ENCODE measurements around the gene KCNQ5. TPM values are rescaled to one million over a fixed set of nuclear protein-coding genes. Genes with fewer than 3 reads are reported as not detected.

The KCNQ5 gene
- total RNA-seq, 1 experiment from 2014 or later, result 9.4 TPM

GRCh38 chr6:72738091-72738490 lies 116.2 kb downstream of the KCNQ5 start:
- Histone ChIP-seq H3K4me1 (ENCODE audit: control insufficient read depth, insufficient read depth, low read length) (no peaks in the 10 kb centered on the region), H3K27me3 (ENCODE audit: control insufficient read depth, insufficient read depth, low read length) (no peaks in the 10 kb centered on the region), H3K4me3 (ENCODE audit: low read depth in 2 of 2, low read length in 2 of 2) (no peak overlapping the region), H3K36me3 (ENCODE audit: control insufficient read depth, insufficient read depth, low read length) (no peaks in the 10 kb centered on the region), H3K9me3 (ENCODE audit: control insufficient read depth, insufficient read depth, low read depth, low read length) (no peaks in the 10 kb centered on the region), H3K27ac (ENCODE audit: low read length) (no peak overlapping the region)
- DNase-seq (ENCODE audit: low read depth, low spot score) (no peak), ATAC-seq (no peak)
- TF ChIP-seq SIN3A (IDR thresholded peaks at IDR 0.05; ENCODE audit: borderline replicate concordance, insufficient read depth, low read depth, low read length) (no peak), CTCF (IDR thresholded peaks at IDR 0.05) (no peak), REST (IDR thresholded peaks at IDR 0.05; ENCODE audit: insufficient read depth in 1 of 2, low read depth in 2 of 2, low read length in 1 of 2) (no peak), POLR2AphosphoS5 (IDR thresholded peaks at IDR 0.05; ENCODE audit: low read depth, low read length) (no peak), TCF7L2 (IDR thresholded peaks at IDR 0.05; ENCODE audit: low read depth, low read length) (no peak)
- intact Hi-C loops (cut with micrococcal nuclease; ENCODE audit: unreplicated experiment) (no loop called here), in situ Hi-C loops (cut with HindIII; ENCODE audit: low pct_unique_long_range_greater_than_20kb, low sequenced_read_pairs) (no loop called here)
- POLR2A ChIA-PET, result no interaction called here
- no TSS peak for BruUV-seq (replicated peaks)
- CTCF ChIA-PET, result no interaction called here

DNA sequence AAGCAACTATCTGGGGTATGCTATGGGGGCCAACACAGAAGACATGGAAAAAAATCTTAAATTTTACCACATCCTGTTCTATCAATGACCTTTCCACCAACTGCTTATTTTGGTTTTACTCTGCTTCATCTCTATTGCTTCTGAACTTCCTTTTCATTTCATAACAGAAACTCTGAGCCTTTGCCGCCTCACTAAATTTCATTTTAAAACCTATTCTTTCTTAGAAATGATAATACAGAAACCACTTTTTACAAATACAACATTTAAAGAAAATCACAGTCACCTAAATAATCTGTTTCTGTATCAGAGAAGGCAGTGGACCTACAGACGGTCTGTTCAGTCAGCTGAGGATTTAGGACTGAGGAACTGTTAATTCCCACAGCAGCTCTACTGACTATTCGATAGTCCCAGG lies 117.5 kb downstream of the KCNQ5 start:
- ChIA-PET POLR2A (no interaction called here), CTCF (no interaction called here)
- in situ Hi-C loops (cut with HindIII; ENCODE audit: low pct_unique_long_range_greater_than_20kb, low sequenced_read_pairs), result no loop called here
- ATAC-seq (no peak), DNase-seq (ENCODE audit: low read depth, low spot score) (no peak)
- Histone ChIP-seq H3K27me3 (ENCODE audit: control insufficient read depth, insufficient read depth, low read length) (no peaks in the 10 kb centered on the region), H3K36me3 (ENCODE audit: control insufficient read depth, insufficient read depth, low read length) (no peaks in the 10 kb centered on the region), H3K9me3 (ENCODE audit: control insufficient read depth, insufficient read depth, low read depth, low read length) (no peaks in the 10 kb centered on the region), H3K27ac (ENCODE audit: low read length) (no peak overlapping the region), H3K4me1 (ENCODE audit: control insufficient read depth, insufficient read depth, low read length) (no peaks in the 10 kb centered on the region), H3K4me3 (ENCODE audit: low read depth in 2 of 2, low read length in 2 of 2) (no peak overlapping the region)
- no TSS peak for BruUV-seq (replicated peaks)
- intact Hi-C loops (cut with micrococcal nuclease; ENCODE audit: unreplicated experiment), result no loop called here
- TF ChIP-seq TCF7L2 (IDR thresholded peaks at IDR 0.05; ENCODE audit: low read depth, low read length), result no peak
- TF ChIP-seq SIN3A (IDR thresholded peaks at IDR 0.05; ENCODE audit: borderline replicate concordance, insufficient read depth, low read depth, low read length), result no peak
- TF ChIP-seq POLR2AphosphoS5 (IDR thresholded peaks at IDR 0.05; ENCODE audit: low read depth, low read length), result no peak
- TF ChIP-seq REST (IDR thresholded peaks at IDR 0.05; ENCODE audit: insufficient read depth in 1 of 2, low read depth in 2 of 2, low read length in 1 of 2), result no peak
- no peak for TF ChIP-seq CTCF (IDR thresholded peaks at IDR 0.05)

Data from Panc1 (cell line).